Measurements from ENCODE around the gene TMPRSS4.

The TMPRSS4 gene

GRCh38 chr11:118048472-118049370 is 28.2 kb upstream of the TMPRSS4 start:
- H3K4me3 ChIP-seq (ENCODE audit: low read length) = no peak overlapping the region
- no peaks in the 10 kb centered on the region for H3K4me1 ChIP-seq (ENCODE audit: low read length)
- no peak overlapping the region for H3K9ac ChIP-seq (ENCODE audit: low read length)
- H2AFZ ChIP-seq (ENCODE audit: low read length) = no peak overlapping the region
- no peak overlapping the region for H3K4me2 ChIP-seq (ENCODE audit: low read depth, low read length)
- no peaks in the 10 kb centered on the region for H4K20me1 ChIP-seq (ENCODE audit: insufficient read depth, low read length)
- no peak for DNase-seq
- no peaks in the 10 kb centered on the region for H3K9me3 ChIP-seq (replicated peaks; ENCODE audit: insufficient read depth, low read length)
- no peaks in the 10 kb centered on the region for H3K79me2 ChIP-seq (ENCODE audit: low read length)
- no peak for TF ChIP-seq EZH2phosphoT487 (IDR thresholded peaks at IDR 0.05; ENCODE audit: low read length)
- TF ChIP-seq EZH2 (optimal IDR thresholded peaks at IDR 0.05; ENCODE audit: low read depth, low read length) = no peak
- TF ChIP-seq CTCF (IDR thresholded peaks at IDR 0.05; ENCODE audit: low read length) = no peak
- H3K36me3 ChIP-seq (replicated peaks; ENCODE audit: insufficient read depth, low read length) = no peaks in the 10 kb centered on the region
- no peaks in the 10 kb centered on the region for H3F3A ChIP-seq (ENCODE audit: insufficient read depth, low read length)
- H3K27me3 ChIP-seq (replicated peaks; ENCODE audit: insufficient read depth, low read length) = no peaks in the 10 kb centered on the region
- no peaks in the 10 kb centered on the region for H3K9me2 ChIP-seq (replicated peaks; ENCODE audit: insufficient read depth, low read length)
- no peak overlapping the region for H3K27ac ChIP-seq (ENCODE audit: low read length)

- H3K36me3 ChIP-seq (replicated peaks; ENCODE audit: insufficient read depth, low read length) = no peaks in the 10 kb centered on the region
- H3K4me3 ChIP-seq (ENCODE audit: low read length) = no peak overlapping the region
- no peaks in the 10 kb centered on the region for H4K20me1 ChIP-seq (ENCODE audit: insufficient read depth, low read length)
- TF ChIP-seq CTCF (IDR thresholded peaks at IDR 0.05; ENCODE audit: low read length) (no peak), EZH2phosphoT487 (IDR thresholded peaks at IDR 0.05; ENCODE audit: low read length) (no peak), EZH2 (optimal IDR thresholded peaks at IDR 0.05; ENCODE audit: low read depth, low read length) (no peak)
- no peak for DNase-seq
- no peaks in the 10 kb centered on the region for H3F3A ChIP-seq (ENCODE audit: insufficient read depth, low read length)
- no peak overlapping the region for H3K9ac ChIP-seq (ENCODE audit: low read length)
- H3K4me1 ChIP-seq (ENCODE audit: low read length) = no peaks in the 10 kb centered on the region
- no peaks in the 10 kb centered on the region for H3K27me3 ChIP-seq (replicated peaks; ENCODE audit: insufficient read depth, low read length)
- no peaks in the 10 kb centered on the region for H3K79me2 ChIP-seq (ENCODE audit: low read length)
- no peak overlapping the region for H2AFZ ChIP-seq (ENCODE audit: low read length)
- H3K9me2 ChIP-seq (replicated peaks; ENCODE audit: insufficient read depth, low read length) = no peaks in the 10 kb centered on the region
- H3K27ac ChIP-seq (ENCODE audit: low read length) = no peak overlapping the region
- H3K9me3 ChIP-seq (replicated peaks; ENCODE audit: insufficient read depth, low read length) = no peaks in the 10 kb centered on the region
- H3K4me2 ChIP-seq (ENCODE audit: low read depth, low read length) = no peak overlapping the region
Measured at GRCh38 chr11:118049771-118050170, 27.1 kb upstream of the TMPRSS4 start.

- no peaks in the 10 kb centered on the region for H3K36me3 ChIP-seq (replicated peaks; ENCODE audit: insufficient read depth, low read length)
- H3K9me3 ChIP-seq (replicated peaks; ENCODE audit: insufficient read depth, low read length) = no peaks in the 10 kb centered on the region
- no peak overlapping the region for H3K9ac ChIP-seq (ENCODE audit: low read length)
- H3K4me1 ChIP-seq (ENCODE audit: low read length) = no peaks in the 10 kb centered on the region
- H4K20me1 ChIP-seq (ENCODE audit: insufficient read depth, low read length) = no peaks in the 10 kb centered on the region
- no peaks in the 10 kb centered on the region for H3K9me2 ChIP-seq (replicated peaks; ENCODE audit: insufficient read depth, low read length)
- H3K79me2 ChIP-seq (ENCODE audit: low read length) = no peaks in the 10 kb centered on the region
- no peaks in the 10 kb centered on the region for H3K27me3 ChIP-seq (replicated peaks; ENCODE audit: insufficient read depth, low read length)
- H3F3A ChIP-seq (ENCODE audit: insufficient read depth, low read length) = no peaks in the 10 kb centered on the region
- TF ChIP-seq EZH2phosphoT487 (IDR thresholded peaks at IDR 0.05; ENCODE audit: low read length) = no peak
- TF ChIP-seq EZH2 (optimal IDR thresholded peaks at IDR 0.05; ENCODE audit: low read depth, low read length) = no peak
- no peak for TF ChIP-seq CTCF (IDR thresholded peaks at IDR 0.05; ENCODE audit: low read length)
- DNase-seq = no peak
- H3K27ac ChIP-seq (ENCODE audit: low read length) = no peak overlapping the region
- no peak overlapping the region for H2AFZ ChIP-seq (ENCODE audit: low read length)
- H3K4me3 ChIP-seq (ENCODE audit: low read length) = no peak overlapping the region
- no peak overlapping the region for H3K4me2 ChIP-seq (ENCODE audit: low read depth, low read length)
Measured at GRCh38 chr11:118050208-118050891, 26.5 kb upstream of the TMPRSS4 start.
